ENCODE data around the gene TRAF3.

- TF ChIP-seq POLR2A (IDR thresholded peaks at IDR 0.05) (no peak), CTCF (IDR thresholded peaks at IDR 0.05 in 8 of 11, conservative IDR thresholded peaks at IDR 0.05 in 3 of 11) (no peak), POLR2AphosphoS5 (IDR thresholded peaks at IDR 0.05) (no peak)
These were observed 48.9 kb downstream of the TRAF3 start for GRCh38 chr14:102826161-102826560.

All from spleen (tissue), 7 donors.